ENCODE results near the gene GLS.

Gene GLS

DNA sequence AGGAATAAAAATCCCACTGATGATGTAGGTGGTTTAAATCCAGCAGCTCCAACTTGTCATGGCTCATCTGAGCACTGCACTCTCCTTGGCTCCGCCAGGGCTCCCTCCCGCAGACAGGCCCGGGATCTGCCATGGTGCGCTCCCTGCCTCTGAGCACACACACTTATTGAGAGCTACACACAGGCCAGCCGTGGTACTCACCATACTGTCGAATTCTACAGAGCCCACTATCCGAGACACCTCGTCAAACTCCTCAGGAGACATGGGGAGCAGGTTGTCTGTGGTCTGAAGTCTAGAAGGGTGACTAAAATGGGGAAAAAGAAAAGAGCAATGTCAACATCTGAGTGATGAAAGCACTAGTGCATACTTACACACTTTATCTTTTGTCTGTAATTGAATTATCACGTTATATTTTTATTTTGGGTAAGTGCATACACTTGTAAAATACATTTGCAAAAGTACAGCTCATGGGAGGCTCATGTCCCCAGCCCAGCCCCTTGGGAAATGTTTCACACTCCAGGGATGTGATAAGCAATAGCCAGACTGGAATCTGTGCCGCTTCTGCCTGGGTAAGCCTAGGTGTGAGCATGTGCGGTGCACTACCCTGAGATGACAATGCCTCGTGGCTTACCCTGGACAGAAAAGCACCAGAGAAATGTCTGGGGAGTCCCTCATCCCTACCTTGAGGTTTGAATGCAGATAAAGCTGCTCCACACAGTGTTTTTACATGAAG is 94.2 kb downstream of the GLS start:
- H3K9me3 ChIP-seq (ENCODE audit: control insufficient read depth, low read length): no peaks in the 10 kb centered on the region
- peaks cover 3% of the 10 kb centered on the region for H3K4me1 ChIP-seq (ENCODE audit: control insufficient read depth, insufficient read depth, low read depth, low read length)
- H3K27me3 ChIP-seq (ENCODE audit: control insufficient read depth in 1 of 2, insufficient read depth in 1 of 2, low read length in 2 of 2): no peaks in the 10 kb centered on the region
- no peak overlapping the region for H3K18ac ChIP-seq (ENCODE audit: low read depth in 1 of 2, low read length in 2 of 2)
- H2AK5ac ChIP-seq (ENCODE audit: low read length, severe bottlenecking): no peak overlapping the region
- H4K8ac ChIP-seq (ENCODE audit: low read length): no peak overlapping the region
- DNase-seq: no peak
- no peak overlapping the region for H3K4me3 ChIP-seq (ENCODE audit: insufficient read depth in 1 of 2, low read depth in 1 of 2, low read length in 2 of 2)
- peaks cover 40 to 100% of the 10 kb centered on the region in 2 experiments for H3K36me3 ChIP-seq (ENCODE audit: control insufficient read depth in 1 of 2, insufficient read depth in 2 of 2, low read depth in 1 of 2, low read length in 2 of 2)
- peaks cover 27% of the 10 kb centered on the region for H3K79me1 ChIP-seq (replicated peaks; ENCODE audit: low read length, poor library complexity, severe bottlenecking)
- no peak overlapping the region for H3K27ac ChIP-seq (ENCODE audit: low read length, poor library complexity, severe bottlenecking)
- no peak overlapping the region for H4K91ac ChIP-seq (ENCODE audit: low read length)
- H3K4ac ChIP-seq (ENCODE audit: low read depth in 1 of 2, low read length in 2 of 2): no peak overlapping the region
- H2BK12ac ChIP-seq (ENCODE audit: low read length in 2 of 2): no peak overlapping the region
- H2AFZ ChIP-seq (ENCODE audit: low read depth, low read length): no peak overlapping the region
- WGBS: 94% methylated on average over 11 of the region's 12 CpGs
- H3K23ac ChIP-seq (ENCODE audit: low read length in 2 of 2): no peak overlapping the region
- H2BK15ac ChIP-seq (ENCODE audit: low read depth, poor library complexity, severe bottlenecking): no peak overlapping the region
- H3K9ac ChIP-seq (ENCODE audit: low read length): peak overlapping the region; percentile 5
- H3K4me2 ChIP-seq (ENCODE audit: low read length, poor library complexity, severe bottlenecking): no peak overlapping the region
- no peak overlapping the region for H2BK5ac ChIP-seq (ENCODE audit: low read depth, low read length, poor library complexity, severe bottlenecking)
- H2BK120ac ChIP-seq (ENCODE audit: low read depth, low read length): no peak overlapping the region
- H3K14ac ChIP-seq (ENCODE audit: low read length in 2 of 2): no peak overlapping the region

DNA sequence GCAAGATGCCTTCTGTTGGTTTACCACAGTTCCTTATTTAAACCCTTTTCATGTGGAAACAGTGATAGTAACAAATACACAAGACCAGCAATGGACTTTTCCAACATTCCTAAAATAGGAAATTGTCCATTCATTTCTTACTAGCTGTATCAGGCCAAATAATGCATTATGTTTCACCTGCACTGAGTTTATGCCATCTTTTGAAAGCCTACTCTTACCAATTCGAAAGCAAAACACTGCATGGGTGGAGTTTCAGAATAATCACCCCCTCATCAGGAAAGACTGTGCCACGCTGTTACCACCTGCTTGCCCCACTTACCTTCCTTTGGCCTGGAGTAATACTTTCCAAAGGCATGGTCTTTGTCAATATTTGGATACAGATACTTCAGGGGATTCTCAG is 95.9 kb downstream of the GLS start:
- Histone ChIP-seq H3K4me3 (ENCODE audit: insufficient read depth in 1 of 2, low read depth in 1 of 2, low read length in 2 of 2) (no peak overlapping the region), H3K27ac (ENCODE audit: low read length, poor library complexity, severe bottlenecking) (no peak overlapping the region), H2AK5ac (ENCODE audit: low read length, severe bottlenecking) (no peak overlapping the region), H3K23ac (ENCODE audit: low read length in 2 of 2) (no peak overlapping the region), H3K9me3 (ENCODE audit: control insufficient read depth, low read length) (no peaks in the 10 kb centered on the region), H3K4ac (ENCODE audit: low read depth in 1 of 2, low read length in 2 of 2) (no peak overlapping the region), H2BK15ac (ENCODE audit: low read depth, poor library complexity, severe bottlenecking) (no peak overlapping the region), H3K14ac (ENCODE audit: low read length in 2 of 2) (no peak overlapping the region), H3K4me2 (ENCODE audit: low read length, poor library complexity, severe bottlenecking) (no peak overlapping the region), H4K91ac (ENCODE audit: low read length) (no peak overlapping the region), H3K9ac (ENCODE audit: low read length) (no peak overlapping the region), H4K8ac (ENCODE audit: low read length) (no peak overlapping the region), H2BK12ac (ENCODE audit: low read length in 2 of 2) (no peak overlapping the region), H3K36me3 (ENCODE audit: control insufficient read depth in 1 of 2, insufficient read depth in 2 of 2, low read depth in 1 of 2, low read length in 2 of 2) (peaks cover 37 to 100% of the 10 kb centered on the region in 2 experiments), H3K18ac (ENCODE audit: low read depth in 1 of 2, low read length in 2 of 2) (no peak overlapping the region), H2BK120ac (ENCODE audit: low read depth, low read length) (no peak overlapping the region), H3K27me3 (ENCODE audit: control insufficient read depth in 1 of 2, insufficient read depth in 1 of 2, low read length in 2 of 2) (no peaks in the 10 kb centered on the region), H2AFZ (ENCODE audit: low read depth, low read length) (no peak overlapping the region), H3K79me1 (replicated peaks; ENCODE audit: low read length, poor library complexity, severe bottlenecking) (peaks cover 24% of the 10 kb centered on the region), H2BK5ac (ENCODE audit: low read depth, low read length, poor library complexity, severe bottlenecking) (no peak overlapping the region), H3K4me1 (ENCODE audit: control insufficient read depth, insufficient read depth, low read depth, low read length) (peaks cover 8% of the 10 kb centered on the region)
- 96% methylated on average over 2 of the region's 2 CpGs for WGBS
- no peak for DNase-seq

DNA sequence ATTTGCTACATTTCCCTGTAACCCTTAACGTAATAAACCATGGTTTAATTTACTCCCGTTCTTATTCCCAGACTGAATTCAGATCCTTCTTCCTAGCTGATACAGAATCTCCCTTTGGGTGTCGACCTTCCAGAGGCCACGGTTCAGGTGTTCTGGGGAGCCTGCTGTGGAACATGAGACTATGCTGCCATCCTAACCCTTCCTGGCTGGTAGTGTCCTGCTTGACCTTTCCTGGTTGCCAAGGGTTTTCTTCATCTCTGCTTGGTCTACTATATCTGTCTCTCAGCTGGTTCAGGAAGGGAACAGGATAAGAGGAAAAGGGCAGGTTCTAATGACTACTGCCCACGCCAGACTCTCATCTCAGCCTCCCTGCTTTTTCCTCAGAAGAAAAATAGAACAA is 96.9 kb downstream of the GLS start:
- DNase-seq: no peak
- H3K27me3 ChIP-seq (ENCODE audit: control insufficient read depth in 1 of 2, insufficient read depth in 1 of 2, low read length in 2 of 2): no peaks in the 10 kb centered on the region
- 98% methylated on average over 4 of the region's 5 CpGs for WGBS
- H4K8ac ChIP-seq (ENCODE audit: low read length): no peak overlapping the region
- no peak overlapping the region for H3K27ac ChIP-seq (ENCODE audit: low read length, poor library complexity, severe bottlenecking)
- H4K91ac ChIP-seq (ENCODE audit: low read length): no peak overlapping the region
- H3K79me1 ChIP-seq (replicated peaks; ENCODE audit: low read length, poor library complexity, severe bottlenecking): peaks cover 22% of the 10 kb centered on the region
- no peak overlapping the region for H2BK12ac ChIP-seq (ENCODE audit: low read length in 2 of 2)
- H3K4me2 ChIP-seq (ENCODE audit: low read length, poor library complexity, severe bottlenecking): no peak overlapping the region
- H3K9me3 ChIP-seq (ENCODE audit: control insufficient read depth, low read length): no peaks in the 10 kb centered on the region
- no peak overlapping the region for H3K4ac ChIP-seq (ENCODE audit: low read depth in 1 of 2, low read length in 2 of 2)
- peaks cover 28 to 100% of the 10 kb centered on the region in 2 experiments for H3K36me3 ChIP-seq (ENCODE audit: control insufficient read depth in 1 of 2, insufficient read depth in 2 of 2, low read depth in 1 of 2, low read length in 2 of 2)
- H2BK15ac ChIP-seq (ENCODE audit: low read depth, poor library complexity, severe bottlenecking): no peak overlapping the region
- H2AFZ ChIP-seq (ENCODE audit: low read depth, low read length): no peak overlapping the region
- no peak overlapping the region for H3K18ac ChIP-seq (ENCODE audit: low read depth in 1 of 2, low read length in 2 of 2)
- H2AK5ac ChIP-seq (ENCODE audit: low read length, severe bottlenecking): no peak overlapping the region
- H2BK120ac ChIP-seq (ENCODE audit: low read depth, low read length): no peak overlapping the region
- H3K4me1 ChIP-seq (ENCODE audit: control insufficient read depth, insufficient read depth, low read depth, low read length): peaks cover 10% of the 10 kb centered on the region
- H3K4me3 ChIP-seq (ENCODE audit: insufficient read depth in 1 of 2, low read depth in 1 of 2, low read length in 2 of 2): no peak overlapping the region
- no peak overlapping the region for H3K9ac ChIP-seq (ENCODE audit: low read length)
- no peak overlapping the region for H2BK5ac ChIP-seq (ENCODE audit: low read depth, low read length, poor library complexity, severe bottlenecking)
- H3K23ac ChIP-seq (ENCODE audit: low read length in 2 of 2): no peak overlapping the region
- H3K14ac ChIP-seq (ENCODE audit: low read length in 2 of 2): no peak overlapping the region

DNA sequence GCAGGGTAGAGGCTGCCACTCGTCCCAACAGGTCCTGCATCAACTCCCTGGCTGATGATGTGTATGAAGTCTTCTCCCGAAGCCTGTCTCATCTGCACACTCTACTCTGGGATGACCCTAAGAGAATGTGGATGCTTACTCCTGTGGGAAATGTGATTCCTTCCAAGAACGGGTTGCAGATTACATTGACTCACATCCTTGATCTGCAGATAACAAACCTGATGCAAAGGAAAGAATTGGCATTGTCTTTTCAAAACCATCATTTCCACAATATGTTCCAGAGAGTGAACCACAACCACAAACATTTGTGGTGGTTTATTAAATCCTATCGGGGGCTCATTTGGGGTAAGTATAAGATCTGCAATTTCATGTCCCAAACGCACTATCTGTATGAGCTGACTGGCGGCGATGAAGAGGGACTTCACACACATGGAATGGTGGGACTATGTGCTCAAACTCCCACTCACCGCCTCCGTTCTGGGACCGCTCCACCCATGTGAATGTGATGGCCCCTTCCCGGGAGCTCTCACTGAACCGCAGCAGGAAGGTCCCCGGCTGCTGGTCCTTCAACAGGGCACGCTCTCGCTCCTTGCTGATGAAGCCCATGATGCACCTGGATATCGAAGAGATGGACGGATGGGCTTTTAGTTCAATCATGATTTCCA is 97.9 kb downstream of the GLS start:
- H4K91ac ChIP-seq (ENCODE audit: low read length): no peak overlapping the region
- no peak overlapping the region for H2BK5ac ChIP-seq (ENCODE audit: low read depth, low read length, poor library complexity, severe bottlenecking)
- no peak overlapping the region for H3K4ac ChIP-seq (ENCODE audit: low read depth in 1 of 2, low read length in 2 of 2)
- DNase-seq: peak; percentile 40
- peaks cover 21% of the 10 kb centered on the region for H3K79me1 ChIP-seq (replicated peaks; ENCODE audit: low read length, poor library complexity, severe bottlenecking)
- no peak overlapping the region for H2AK5ac ChIP-seq (ENCODE audit: low read length, severe bottlenecking)
- H3K14ac ChIP-seq (ENCODE audit: low read length in 2 of 2): no peak overlapping the region
- no peak overlapping the region for H3K4me2 ChIP-seq (ENCODE audit: low read length, poor library complexity, severe bottlenecking)
- H2AFZ ChIP-seq (ENCODE audit: low read depth, low read length): no peak overlapping the region
- H4K8ac ChIP-seq (ENCODE audit: low read length): peak overlapping the region; percentile 45
- H3K27me3 ChIP-seq (ENCODE audit: control insufficient read depth in 1 of 2, insufficient read depth in 1 of 2, low read length in 2 of 2): no peaks in the 10 kb centered on the region
- H3K18ac ChIP-seq (ENCODE audit: low read depth in 1 of 2, low read length in 2 of 2): no peak overlapping the region
- H2BK12ac ChIP-seq (ENCODE audit: low read length in 2 of 2): no peak overlapping the region
- peaks cover 36 to 100% of the 10 kb centered on the region in 2 experiments for H3K36me3 ChIP-seq (ENCODE audit: control insufficient read depth in 1 of 2, insufficient read depth in 2 of 2, low read depth in 1 of 2, low read length in 2 of 2)
- no peak overlapping the region for H3K27ac ChIP-seq (ENCODE audit: low read length, poor library complexity, severe bottlenecking)
- no peak overlapping the region for H3K9ac ChIP-seq (ENCODE audit: low read length)
- no peak overlapping the region for H2BK120ac ChIP-seq (ENCODE audit: low read depth, low read length)
- H3K23ac ChIP-seq (ENCODE audit: low read length in 2 of 2): no peak overlapping the region
- H2BK15ac ChIP-seq (ENCODE audit: low read depth, poor library complexity, severe bottlenecking): no peak overlapping the region
- WGBS: 89% methylated on average over 16 of the region's 17 CpGs
- H3K4me1 ChIP-seq (ENCODE audit: control insufficient read depth, insufficient read depth, low read depth, low read length): peaks cover 10% of the 10 kb centered on the region
- no peak overlapping the region for H3K4me3 ChIP-seq (ENCODE audit: insufficient read depth in 1 of 2, low read depth in 1 of 2, low read length in 2 of 2)
- no peaks in the 10 kb centered on the region for H3K9me3 ChIP-seq (ENCODE audit: control insufficient read depth, low read length)

Data from mesenchymal stem cell (in vitro differentiated cells and primary cell).